CD4-positive, alpha-beta T cell treated with Interleukin-17A for 1 hour (primary cell): Measurements from ENCODE around the gene STPG4.

Experiments used
- DNase-seq: peaks from one replicate; pipeline ENCODE4 v3.0.0-alpha.2; 2020

The STPG4 gene

GRCh38 chr2:47050021-47050760 lies 104.9 kb downstream of the STPG4 start:
- no peak for DNase-seq

GRCh38 chr2:47049502-47049901 lies 105.6 kb downstream of the STPG4 start:
- DNase-seq: no peak

GRCh38 chr2:47048801-47049480 lies 106.2 kb downstream of the STPG4 start:
- no peak for DNase-seq

GRCh38 chr2:47046271-47046670 lies 108.8 kb downstream of the STPG4 start:
- DNase-seq: no peak

GRCh38 chr2:47043891-47044239 lies 111.2 kb downstream of the STPG4 start:
- no peak for DNase-seq

- no peak for DNase-seq
Observed at GRCh38 chr2:47043142-47043890, 111.8 kb downstream of the STPG4 start.

- no peak for DNase-seq
Observed at GRCh38 chr2:47041891-47042684, 113.0 kb downstream of the STPG4 start.

- DNase-seq: no peak
Observed at GRCh38 chr2:47041063-47041462, 114.0 kb downstream of the STPG4 start.

GRCh38 chr2:47040651-47041050 lies 114.5 kb downstream of the STPG4 start:
- DNase-seq: no peak

- DNase-seq: no peak
Observed at GRCh38 chr2:47039913-47040562, 115.1 kb downstream of the STPG4 start.

GRCh38 chr2:47039489-47039870 lies 115.6 kb downstream of the STPG4 start:
- DNase-seq: no peak

- DNase-seq: no peak
Observed at GRCh38 chr2:47038656-47039488, 116.2 kb downstream of the STPG4 start.

GRCh38 chr2:47037678-47038077 lies 117.4 kb downstream of the STPG4 start:
- no peak for DNase-seq
